CD4-positive, alpha-beta T cell (primary cell): ENCODE data around the gene PLXNC1. TPM values are rescaled to one million over a fixed set of nuclear protein-coding genes. Genes with fewer than 3 reads are reported as not detected.

Experiments used
- ATAC-seq: fragments of 200-7000 bp; cut with Tn5 transposase; one replicate; pipeline ENCODE4 v1.10.0; 2022; ENCODE audit warnings: mild to moderate bottlenecking; ENCODE audit not compliant: poor library complexity
- CTCF ChIA-PET: fragments of 350-600 bp; sonication (Branson Sonifier 250); formaldehyde crosslinking; loops from one replicate; lab custom pipeline; 2021; ENCODE audit warnings: antibody characterized with exemption, inconsistent platforms; lab: Charles Lee
- POLR2A ChIA-PET: fragments of 350-600 bp; sonication (Branson Sonifier 250); formaldehyde crosslinking; loops from one replicate; lab custom pipeline; 2021; ENCODE audit warnings: antibody characterized with exemption, inconsistent platforms; lab: Charles Lee
- DNase-seq, 14 experiments: peaks; one replicate each; pipeline ENCODE4 v3.0.0-alpha.2; 2013 to 2020; ENCODE audit warnings: mixed read lengths in 2 of 14
- H3K27ac ChIP-seq, 2 donors: one replicate each; pipeline versions ENCODE4 v1.5.1 to v1.7.0; 2013; ENCODE audit warnings: low read length in 2 of 2, low read depth in 1 of 2, mild to moderate bottlenecking in 1 of 2
- H3K27me3 ChIP-seq, 2 experiments: 1 replicate in 1 of 2; 2 replicates in 1 of 2; pipeline versions ENCODE4 v1.6.1 to v1.7.0; 2013; ENCODE audit warnings: low read length in 2 of 2, control low read depth in 1 of 2, mild to moderate bottlenecking in 1 of 2, moderate library complexity in 1 of 2; ENCODE audit not compliant: insufficient read depth in 2 of 2, control insufficient read depth in 1 of 2
- H3K36me3 ChIP-seq: one replicate; pipeline ENCODE4 v1.6.1; 2013; ENCODE audit warnings: low read length, control low read depth; ENCODE audit not compliant: insufficient read depth
- H3K4me1 ChIP-seq: one replicate; pipeline ENCODE4 v1.6.1; 2013; ENCODE audit warnings: low read length, control low read depth; ENCODE audit not compliant: insufficient read depth
- H3K4me3 ChIP-seq: one replicate; pipeline ENCODE4 v1.5.1; 2013; ENCODE audit warnings: mild to moderate bottlenecking, low read length, moderate library complexity
- H3K9me3 ChIP-seq, 2 experiments: 1 replicate in 1 of 2; 2 replicates in 1 of 2; pipeline versions ENCODE4 v1.6.1 to v1.7.0; 2013; ENCODE audit warnings: low read length in 2 of 2, mild to moderate bottlenecking in 2 of 2, control low read depth in 1 of 2, moderate library complexity in 1 of 2; ENCODE audit not compliant: control insufficient read depth in 1 of 2, insufficient read depth in 1 of 2
- H3K27ac Mint-ChIP-seq: one replicate; pipeline ENCODE4 v1.8.0; 2020; ENCODE audit warnings: mixed read lengths
- H3K27me3 Mint-ChIP-seq: one replicate; pipeline ENCODE4 v1.8.0; 2021; ENCODE audit warnings: mixed read lengths
- H3K36me3 Mint-ChIP-seq: one replicate; pipeline ENCODE4 v1.8.0; 2021; ENCODE audit warnings: low read depth, mixed read lengths
- H3K4me1 Mint-ChIP-seq: one replicate; pipeline ENCODE4 v1.8.0; 2021; ENCODE audit warnings: low read depth, mixed read lengths
- H3K4me3 Mint-ChIP-seq: one replicate; pipeline ENCODE4 v1.8.0; 2020; ENCODE audit warnings: mild to moderate bottlenecking, mixed read lengths
- H3K9me3 Mint-ChIP-seq: one replicate; pipeline ENCODE4 v1.8.0; 2020; ENCODE audit warnings: mixed read lengths
- CTCF ChIP-seq: fragments of 200-600 bp; IDR thresholded peaks from one replicate; pipeline ENCODE4 v1.8.0; 2022; ENCODE audit warnings: antibody characterized with exemption, mild to moderate bottlenecking
- intact Hi-C, 2 experiments: fragments of 100-400 bp; cut with DNase I in 1 of 2; cut with micrococcal nuclease in 1 of 2; formaldehyde crosslinking; loops; one replicate each; pipeline versions ENCODE4 v1.15.1 to v1.9.0; 2023 to 2025; cut with DNase I, micrococcal nuclease
- total RNA-seq, 174 experiments: library from RNA in 2 of 174; stranded (reverse) in 2 of 174; gene quantifications; one replicate each; pipeline ENCODE4 v1.2.3 and lab custom pipeline; 2021 to 2026

The PLXNC1 gene
- total RNA-seq, 2 experiments from 2014 or later = 5.2 to 5.3 TPM

- Histone ChIP-seq H3K27ac (no peak overlapping the region), H3K4me1 (no peaks in the 10 kb centered on the region), H3K27me3 (no peaks in the 10 kb centered on the region), H3K4me3 (no peak overlapping the region), H3K9me3 (no peaks in the 10 kb centered on the region), H3K36me3 (peaks cover 17% of the 10 kb centered on the region)
- TF ChIP-seq CTCF = no peak
- ChIA-PET POLR2A (no interaction called here), CTCF (no interaction called here)
- H3K9me3 Mint-ChIP-seq = no peaks in the 10 kb centered on the region
- no peak overlapping the region for H3K4me3 Mint-ChIP-seq
- ATAC-seq = no peak
- no peaks in the 10 kb centered on the region for H3K27me3 Mint-ChIP-seq
- no peak overlapping the region for H3K27ac Mint-ChIP-seq
- H3K36me3 Mint-ChIP-seq = peaks cover 86% of the 10 kb centered on the region
- no peaks in the 10 kb centered on the region for H3K4me1 Mint-ChIP-seq
- DNase-seq = no peak
- intact Hi-C loops = no loop called here
Observed at GRCh38 chr12:94327809-94328208, 179.4 kb downstream of the PLXNC1 start.

GRCh38 chr12:94329366-94329765 lies 181.0 kb downstream of the PLXNC1 start:
- H3K4me1 Mint-ChIP-seq = no peaks in the 10 kb centered on the region
- no peak overlapping the region for H3K4me3 Mint-ChIP-seq
- DNase-seq (no peak), ATAC-seq (no peak)
- no peak overlapping the region for H3K27ac Mint-ChIP-seq
- H3K9me3 ChIP-seq = no peaks in the 10 kb centered on the region
- no peaks in the 10 kb centered on the region for H3K27me3 Mint-ChIP-seq
- no peak overlapping the region for H3K27ac ChIP-seq
- intact Hi-C loops = no loop called here
- peaks cover 79% of the 10 kb centered on the region for H3K36me3 Mint-ChIP-seq
- no peak overlapping the region for H3K4me3 ChIP-seq
- no peaks in the 10 kb centered on the region for H3K9me3 Mint-ChIP-seq
- ChIA-PET CTCF (no interaction called here), POLR2A (no interaction called here)
- TF ChIP-seq CTCF = no peak
- peaks cover 11% of the 10 kb centered on the region for H3K36me3 ChIP-seq
- no peaks in the 10 kb centered on the region for H3K27me3 ChIP-seq
- H3K4me1 ChIP-seq = no peaks in the 10 kb centered on the region

- H3K4me3 Mint-ChIP-seq = no peak overlapping the region
- ChIA-PET CTCF (interaction anchor here (0.6 kb wide), 1 partner anchor 1389 kb away, joined by 3 read pairs; no protein-coding TSS in a partner anchor), POLR2A (no interaction called here)
- no peaks in the 10 kb centered on the region for H3K4me1 Mint-ChIP-seq
- Histone ChIP-seq H3K9me3 (no peaks in the 10 kb centered on the region), H3K27me3 (no peaks in the 10 kb centered on the region), H3K36me3 (no peaks in the 10 kb centered on the region), H3K4me1 (no peaks in the 10 kb centered on the region), H3K4me3 (no peak overlapping the region), H3K27ac (no peak overlapping the region)
- ATAC-seq (no peak), DNase-seq (no peak)
- H3K27me3 Mint-ChIP-seq = no peaks in the 10 kb centered on the region
- no peaks in the 10 kb centered on the region for H3K9me3 Mint-ChIP-seq
- no peak for TF ChIP-seq CTCF
- no peak overlapping the region for H3K27ac Mint-ChIP-seq
- H3K36me3 Mint-ChIP-seq = peaks cover 39% of the 10 kb centered on the region
- intact Hi-C loops = no loop called here
Observed at GRCh38 chr12:94333396-94333795, 185.0 kb downstream of the PLXNC1 start.
